Uterus (tissue), 4 donors: Measurements from ENCODE around the gene TMC6. TPM values are rescaled to one million over a fixed set of nuclear protein-coding genes. Genes with fewer than 3 reads are reported as not detected.

ENCODE experiments used
- DNase-seq, 2 donors: peaks; one replicate each; pipeline ENCODE4 v3.0.0-alpha.2; 2019 to 2020
- H3K27ac ChIP-seq, 2 donors: fragments of 200-600 bp; sonication (generic); 1 replicate in 1 of 2; 2 replicates in 1 of 2; pipeline ENCODE4 v1.5.1; 2016 to 2018
- H3K27me3 ChIP-seq, 2 donors: fragments of 200-600 bp; sonication (generic); one replicate each; pipeline ENCODE4 v1.5.1; 2018 to 2019; ENCODE audit warnings: control low read depth in 1 of 2
- H3K36me3 ChIP-seq, 2 donors: fragments of 200-600 bp; sonication (generic); one replicate each; pipeline ENCODE4 v1.5.1; 2019; ENCODE audit warnings: control low read depth in 1 of 2
- H3K4me1 ChIP-seq, 2 donors: fragments of 200-600 bp; sonication (generic); one replicate each; pipeline ENCODE4 v1.5.1; 2018 to 2019; ENCODE audit warnings: control low read depth in 1 of 2
- H3K4me3 ChIP-seq, 2 donors: fragments of 200-600 bp; sonication (generic); 1 replicate in 1 of 2; 2 replicates in 1 of 2; pipeline ENCODE4 v1.5.1; 2018 to 2019; ENCODE audit warnings: mild to moderate bottlenecking in 1 of 2
- H3K9me3 ChIP-seq, 2 donors: fragments of 200-600 bp; sonication (generic); one replicate each; pipeline ENCODE4 v1.5.1; 2019; ENCODE audit warnings: control low read depth in 1 of 2
- POLR2A ChIP-seq, 2 donors: fragments of 450-650 bp; IDR thresholded peaks; one replicate each; pipeline ENCODE4 v1.6.1; 2016; ENCODE audit warnings: antibody characterized with exemption in 2 of 2, mild to moderate bottlenecking in 1 of 2, moderate library complexity in 1 of 2
- intact Hi-C: fragments of 100-400 bp; cut with DNase I; formaldehyde crosslinking; loops from one replicate; pipeline ENCODE4 v1.15.1; 2023; ENCODE audit warnings: low total_unique reads
- total RNA-seq, 4 donors: library from RNA; depleted of rRNA in 3 of 4; stranded (reverse); fragments of >200 nt in 3 of 4; gene quantifications; one replicate each; pipeline versions ENCODE4 v1.1.0 to v1.2.4, GENCODE V29; 2014 to 2023
- TF ChIP-seq, protein P1 (sequence below), 4 experiments: fragments of 200-600 bp in 2 of 4; fragments of 450-650 bp in 2 of 4; sonication (generic) in 2 of 4; IDR thresholded peaks; one replicate each; pipeline ENCODE4 v1.5.1; 2016 to 2019; ENCODE audit warnings: antibody characterized with exemption in 4 of 4, mild to moderate bottlenecking in 2 of 4, moderate library complexity in 1 of 4
- donor health status: DM: yes; HTN: yes; CAD: no.

The TMC6 gene
- total RNA-seq, 4 donors from 2014 or later = 8.2 to 56.1 (median 16.1) TPM

DNA sequence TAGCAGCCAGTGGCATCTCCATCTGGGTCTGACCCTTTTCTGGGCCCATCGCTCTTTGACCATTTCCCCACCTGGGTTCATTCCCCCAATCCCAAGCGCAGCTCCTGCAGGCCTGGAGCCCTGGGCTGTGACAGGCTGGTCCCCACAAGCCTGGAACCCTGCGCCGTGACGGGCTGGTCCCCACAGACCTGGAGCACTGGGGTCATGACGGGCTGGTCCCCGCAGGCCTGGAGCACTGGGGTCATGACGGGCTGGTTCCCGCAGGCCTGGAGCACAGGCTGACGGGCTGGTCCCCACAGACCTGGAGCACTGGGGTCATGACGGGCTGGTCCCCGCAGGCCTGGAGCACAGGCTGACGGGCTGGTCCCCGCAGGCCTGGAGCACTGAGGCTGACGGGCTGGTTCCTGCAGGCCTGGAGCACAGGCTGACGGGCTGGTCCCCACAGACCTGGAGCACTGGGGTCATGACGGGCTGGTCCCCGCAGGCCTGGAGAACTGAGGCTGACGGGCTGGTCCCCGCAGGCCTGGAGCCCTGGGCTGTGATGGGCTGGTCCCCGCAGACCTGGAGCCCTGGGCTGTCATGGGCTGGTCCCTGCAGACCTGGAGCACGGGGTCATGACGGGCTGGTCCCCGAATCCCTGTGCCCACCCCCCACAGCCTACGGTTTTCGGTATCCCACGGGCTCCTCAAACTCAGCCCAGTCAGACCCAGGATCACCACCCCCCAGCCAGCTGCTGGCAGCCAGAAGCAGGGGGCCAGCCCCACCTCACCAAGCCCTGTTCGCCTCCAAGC is 16.6 kb downstream of the TMC6 start:
- Histone ChIP-seq H3K27ac (no peak overlapping the region), H3K4me3 (no peak overlapping the region), H3K9me3 (no peaks in the 10 kb centered on the region), H3K36me3 (no peaks in the 10 kb centered on the region), H3K4me1 (no peaks in the 10 kb centered on the region), H3K27me3 (no peaks in the 10 kb centered on the region)
- peak in 1 of 2 donors; percentile 19 for DNase-seq
- TF ChIP-seq, protein P1, sequence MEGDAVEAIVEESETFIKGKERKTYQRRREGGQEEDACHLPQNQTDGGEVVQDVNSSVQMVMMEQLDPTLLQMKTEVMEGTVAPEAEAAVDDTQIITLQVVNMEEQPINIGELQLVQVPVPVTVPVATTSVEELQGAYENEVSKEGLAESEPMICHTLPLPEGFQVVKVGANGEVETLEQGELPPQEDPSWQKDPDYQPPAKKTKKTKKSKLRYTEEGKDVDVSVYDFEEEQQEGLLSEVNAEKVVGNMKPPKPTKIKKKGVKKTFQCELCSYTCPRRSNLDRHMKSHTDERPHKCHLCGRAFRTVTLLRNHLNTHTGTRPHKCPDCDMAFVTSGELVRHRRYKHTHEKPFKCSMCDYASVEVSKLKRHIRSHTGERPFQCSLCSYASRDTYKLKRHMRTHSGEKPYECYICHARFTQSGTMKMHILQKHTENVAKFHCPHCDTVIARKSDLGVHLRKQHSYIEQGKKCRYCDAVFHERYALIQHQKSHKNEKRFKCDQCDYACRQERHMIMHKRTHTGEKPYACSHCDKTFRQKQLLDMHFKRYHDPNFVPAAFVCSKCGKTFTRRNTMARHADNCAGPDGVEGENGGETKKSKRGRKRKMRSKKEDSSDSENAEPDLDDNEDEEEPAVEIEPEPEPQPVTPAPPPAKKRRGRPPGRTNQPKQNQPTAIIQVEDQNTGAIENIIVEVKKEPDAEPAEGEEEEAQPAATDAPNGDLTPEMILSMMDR (IDR thresholded peaks at IDR 0.05) = no peak
- TF ChIP-seq POLR2A (IDR thresholded peaks at IDR 0.05) = no peak
- intact Hi-C loops = loop anchor here (5.0 kb wide), 1 partner anchor 65 kb away; no protein-coding TSS in a partner anchor

DNA sequence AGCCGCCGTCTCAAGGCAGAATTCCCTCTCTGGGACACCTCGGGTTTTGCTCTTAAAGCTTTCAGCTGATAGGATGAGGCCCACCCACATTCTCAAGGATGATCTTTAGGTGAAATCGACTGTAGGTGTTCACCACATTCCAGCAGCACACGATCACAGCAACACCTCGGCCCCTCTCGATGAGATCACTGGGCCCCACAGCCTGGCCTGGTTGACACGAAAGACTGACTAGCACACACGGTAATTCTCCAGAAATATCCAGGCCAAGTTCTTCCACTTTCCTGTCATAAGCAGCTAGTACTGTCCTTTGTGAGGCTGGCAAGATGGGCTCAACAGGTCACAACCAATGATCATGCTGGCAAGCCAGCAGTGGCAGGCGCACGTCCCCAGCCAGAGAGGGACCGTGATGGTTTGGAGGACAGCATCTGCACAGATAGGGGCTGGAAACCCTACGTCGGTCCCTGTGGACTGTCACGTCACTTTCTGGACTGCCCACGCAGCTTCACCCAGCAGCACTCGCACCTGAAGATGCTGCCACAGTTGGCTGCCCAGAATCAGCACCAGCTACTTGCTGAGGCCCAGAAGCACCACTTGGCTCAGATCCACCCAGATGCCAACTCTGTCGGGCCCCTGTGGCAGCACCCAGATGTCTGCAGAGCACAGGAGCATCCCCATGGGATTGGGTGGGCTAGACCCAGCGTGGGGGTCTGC is 17.4 kb downstream of the TMC6 start:
- TF ChIP-seq, protein P1 (IDR thresholded peaks at IDR 0.05) = no peak
- no peak for TF ChIP-seq POLR2A (IDR thresholded peaks at IDR 0.05)
- H3K9me3 ChIP-seq = no peaks in the 10 kb centered on the region
- H3K4me1 ChIP-seq = no peaks in the 10 kb centered on the region
- H3K27me3 ChIP-seq = no peaks in the 10 kb centered on the region
- no peaks in the 10 kb centered on the region for H3K36me3 ChIP-seq
- no peak overlapping the region for H3K27ac ChIP-seq
- intact Hi-C loops = loop anchor here (5.0 kb wide), 1 partner anchor 66 kb away; no protein-coding TSS in a partner anchor
- DNase-seq = peak in 1 of 2 donors; percentile 16
- H3K4me3 ChIP-seq = no peak overlapping the region

DNA sequence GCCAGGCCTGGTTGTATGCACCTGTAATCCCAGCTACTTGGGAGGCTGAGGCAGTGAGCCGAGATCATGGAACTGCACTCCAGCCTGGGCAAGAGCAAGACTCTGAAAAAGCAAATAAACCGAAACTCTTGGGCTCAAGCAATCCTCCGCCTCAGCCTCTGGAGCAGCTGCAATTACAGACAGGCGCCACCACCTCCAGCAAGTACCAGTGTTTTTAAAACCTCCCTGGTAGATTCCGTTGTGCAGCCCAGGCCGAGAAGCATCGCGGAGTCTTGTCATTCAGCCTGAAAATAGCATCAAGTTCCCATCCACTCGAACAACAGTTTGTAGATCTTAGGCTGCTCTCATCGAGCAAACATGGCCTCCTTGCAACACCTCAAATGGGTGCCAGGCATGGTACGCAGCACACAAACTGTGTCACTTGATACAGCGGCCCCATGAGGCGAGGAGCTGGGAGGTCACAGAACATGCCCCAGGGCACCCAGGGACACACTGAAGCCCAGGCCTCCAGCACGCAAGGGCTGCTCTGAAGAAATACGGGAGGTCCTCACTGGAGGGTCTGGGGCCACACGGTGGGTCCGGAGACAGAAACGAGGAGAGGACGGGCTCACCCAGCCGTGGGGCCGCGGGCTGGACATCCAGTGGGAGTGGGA is 18.1 kb downstream of the TMC6 start:
- no peaks in the 10 kb centered on the region for H3K9me3 ChIP-seq
- no peaks in the 10 kb centered on the region for H3K4me1 ChIP-seq
- no peaks in the 10 kb centered on the region for H3K36me3 ChIP-seq
- no peaks in the 10 kb centered on the region for H3K27me3 ChIP-seq
- peak in 1 of 2 donors; percentile 15 for DNase-seq
- H3K27ac ChIP-seq = no peak overlapping the region
- intact Hi-C loops = loop anchor here (5.0 kb wide), 1 partner anchor 67 kb away; no protein-coding TSS in a partner anchor
- no peak for TF ChIP-seq POLR2A (IDR thresholded peaks at IDR 0.05)
- TF ChIP-seq, protein P1 (IDR thresholded peaks at IDR 0.05) = no peak
- H3K4me3 ChIP-seq = no peak overlapping the region

DNA sequence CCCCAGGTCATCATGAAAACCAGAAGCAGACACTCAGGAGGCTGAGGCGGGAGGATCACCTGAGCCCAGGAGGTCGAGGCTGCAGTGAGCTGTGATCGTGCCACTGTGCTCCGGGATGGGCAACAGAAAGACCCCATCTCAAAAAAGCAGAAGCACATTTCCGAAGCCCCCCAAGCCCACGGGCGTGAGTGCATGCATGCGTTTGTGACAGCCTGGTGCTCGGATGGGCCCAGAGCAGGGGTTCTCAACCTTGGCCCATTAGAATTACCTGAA is 19.1 kb downstream of the TMC6 start:
- intact Hi-C loops = no loop called here
- H3K27me3 ChIP-seq = no peaks in the 10 kb centered on the region
- no peaks in the 10 kb centered on the region for H3K4me1 ChIP-seq
- no peaks in the 10 kb centered on the region for H3K36me3 ChIP-seq
- H3K9me3 ChIP-seq = no peaks in the 10 kb centered on the region
- TF ChIP-seq POLR2A (IDR thresholded peaks at IDR 0.05) = no peak
- TF ChIP-seq, protein P1 (IDR thresholded peaks at IDR 0.05) = no peak
- H3K27ac ChIP-seq = no peak overlapping the region
- H3K4me3 ChIP-seq = no peak overlapping the region
- DNase-seq = no peak
